Ascending aorta (tissue), 2 donors: ENCODE data around the gene TBC1D9B. TPM values are rescaled to one million over a fixed set of nuclear protein-coding genes. Genes with fewer than 3 reads are reported as not detected.

Experiments
- DNase-seq, 2 donors: peaks; one replicate each; pipeline ENCODE4 v3.0.0-alpha.2; 2019; ENCODE audit warnings: low spot score in 2 of 2
- H3K27ac ChIP-seq, 2 donors: fragments of 200-600 bp; sonication (generic); one replicate each; pipeline ENCODE4 v1.5.1; 2016 to 2017; ENCODE audit warnings: mild to moderate bottlenecking in 1 of 2
- H3K27me3 ChIP-seq: fragments of 200-600 bp; sonication (generic); one replicate; pipeline ENCODE4 v1.5.1; 2017
- H3K36me3 ChIP-seq, 2 donors: fragments of 200-600 bp; sonication (generic); one replicate each; pipeline ENCODE4 v1.5.1; 2016
- H3K4me1 ChIP-seq, 2 donors: fragments of 200-600 bp; sonication (generic); one replicate each; pipeline ENCODE4 v1.5.1; 2016 to 2017; ENCODE audit warnings: mild to moderate bottlenecking in 1 of 2
- H3K4me3 ChIP-seq, 2 donors: fragments of 200-600 bp; sonication (generic); one replicate each; pipeline ENCODE4 v1.5.1; 2016 to 2017; ENCODE audit warnings: mild to moderate bottlenecking in 1 of 2
- H3K9me3 ChIP-seq, 2 donors: fragments of 200-600 bp; sonication (generic); one replicate each; pipeline ENCODE4 v1.5.1; 2016
- intact Hi-C: fragments of 100-400 bp; cut with DNase I; formaldehyde crosslinking; loops from one replicate; pipeline ENCODE4 v1.15.1; 2023
- total RNA-seq: library from RNA; depleted of rRNA; stranded (reverse); fragments of >200 nt; gene quantifications from one replicate; pipeline ENCODE4 v1.1.0, GENCODE V29; 2016
- TF ChIP-seq, protein P1 (sequence below), 3 experiments: fragments of 200-600 bp in 2 of 3; fragments of 450-650 bp in 1 of 3; sonication (generic) in 2 of 3; IDR thresholded peaks; one replicate each; pipeline ENCODE4 v1.5.1; 2016 to 2019; ENCODE audit warnings: antibody characterized with exemption in 3 of 3, mild to moderate bottlenecking in 1 of 3, moderate library complexity in 1 of 3

Gene TBC1D9B
- total RNA-seq, 1 donor from 2014 or later: 220 TPM

DNA sequence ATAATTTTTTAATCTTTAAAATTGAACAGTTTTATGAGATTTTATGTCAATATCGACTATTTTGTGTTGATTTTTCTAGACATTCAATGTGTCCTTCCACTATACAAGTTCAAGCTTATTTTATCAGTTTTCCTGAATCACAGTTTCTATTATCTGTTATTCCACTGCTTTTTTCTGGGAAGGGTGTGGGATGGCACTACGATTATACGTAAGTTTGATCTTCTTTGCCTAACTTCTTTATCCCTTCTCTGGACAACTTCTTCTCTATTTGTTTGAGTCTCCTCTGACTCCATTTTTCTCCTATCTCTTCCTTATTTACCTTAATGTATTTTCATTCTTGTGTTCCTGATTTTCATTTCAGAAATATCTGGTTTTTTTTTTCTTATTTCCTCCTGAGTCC, 24.5 kb downstream of the TBC1D9B start:
- TF ChIP-seq, protein P1, sequence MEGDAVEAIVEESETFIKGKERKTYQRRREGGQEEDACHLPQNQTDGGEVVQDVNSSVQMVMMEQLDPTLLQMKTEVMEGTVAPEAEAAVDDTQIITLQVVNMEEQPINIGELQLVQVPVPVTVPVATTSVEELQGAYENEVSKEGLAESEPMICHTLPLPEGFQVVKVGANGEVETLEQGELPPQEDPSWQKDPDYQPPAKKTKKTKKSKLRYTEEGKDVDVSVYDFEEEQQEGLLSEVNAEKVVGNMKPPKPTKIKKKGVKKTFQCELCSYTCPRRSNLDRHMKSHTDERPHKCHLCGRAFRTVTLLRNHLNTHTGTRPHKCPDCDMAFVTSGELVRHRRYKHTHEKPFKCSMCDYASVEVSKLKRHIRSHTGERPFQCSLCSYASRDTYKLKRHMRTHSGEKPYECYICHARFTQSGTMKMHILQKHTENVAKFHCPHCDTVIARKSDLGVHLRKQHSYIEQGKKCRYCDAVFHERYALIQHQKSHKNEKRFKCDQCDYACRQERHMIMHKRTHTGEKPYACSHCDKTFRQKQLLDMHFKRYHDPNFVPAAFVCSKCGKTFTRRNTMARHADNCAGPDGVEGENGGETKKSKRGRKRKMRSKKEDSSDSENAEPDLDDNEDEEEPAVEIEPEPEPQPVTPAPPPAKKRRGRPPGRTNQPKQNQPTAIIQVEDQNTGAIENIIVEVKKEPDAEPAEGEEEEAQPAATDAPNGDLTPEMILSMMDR (IDR thresholded peaks at IDR 0.05): no peak
- intact Hi-C loops: no loop called here
- Histone ChIP-seq H3K36me3 (peaks cover 60 to 81% of the 10 kb centered on the region in 2 donors), H3K4me3 (no peak overlapping the region), H3K4me1 (no peaks in the 10 kb centered on the region), H3K9me3 (peaks cover 7 to 22% of the 10 kb centered on the region in 2 donors), H3K27ac (no peak overlapping the region), H3K27me3 (no peaks in the 10 kb centered on the region)
- no peak for DNase-seq

DNA sequence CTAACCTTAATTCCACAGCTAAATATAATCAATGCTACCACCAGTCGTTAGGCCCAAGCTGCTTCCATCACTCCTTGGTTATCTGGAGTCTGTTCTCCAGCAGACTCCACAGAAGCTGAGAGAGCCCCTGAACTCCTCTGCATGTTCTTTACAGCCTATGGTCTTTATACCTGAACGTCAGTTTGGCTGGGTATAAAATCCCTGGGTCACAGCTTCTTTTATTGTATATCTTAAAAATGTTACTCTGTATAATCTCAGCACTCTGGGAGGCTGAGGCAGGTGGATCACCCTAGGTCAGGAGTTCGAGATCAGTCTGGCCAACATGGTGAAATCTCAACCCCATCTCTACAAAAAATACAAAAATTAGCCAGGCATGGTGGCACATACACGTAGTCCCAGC, 25.4 kb downstream of the TBC1D9B start:
- Histone ChIP-seq H3K36me3 (peaks cover 60 to 72% of the 10 kb centered on the region in 2 donors), H3K9me3 (peaks cover 7 to 22% of the 10 kb centered on the region in 2 donors), H3K27me3 (no peaks in the 10 kb centered on the region), H3K4me1 (no peaks in the 10 kb centered on the region), H3K27ac (no peak overlapping the region), H3K4me3 (no peak overlapping the region)
- TF ChIP-seq, protein P1 (IDR thresholded peaks at IDR 0.05): no peak
- no peak for DNase-seq
- intact Hi-C loops: no loop called here

DNA sequence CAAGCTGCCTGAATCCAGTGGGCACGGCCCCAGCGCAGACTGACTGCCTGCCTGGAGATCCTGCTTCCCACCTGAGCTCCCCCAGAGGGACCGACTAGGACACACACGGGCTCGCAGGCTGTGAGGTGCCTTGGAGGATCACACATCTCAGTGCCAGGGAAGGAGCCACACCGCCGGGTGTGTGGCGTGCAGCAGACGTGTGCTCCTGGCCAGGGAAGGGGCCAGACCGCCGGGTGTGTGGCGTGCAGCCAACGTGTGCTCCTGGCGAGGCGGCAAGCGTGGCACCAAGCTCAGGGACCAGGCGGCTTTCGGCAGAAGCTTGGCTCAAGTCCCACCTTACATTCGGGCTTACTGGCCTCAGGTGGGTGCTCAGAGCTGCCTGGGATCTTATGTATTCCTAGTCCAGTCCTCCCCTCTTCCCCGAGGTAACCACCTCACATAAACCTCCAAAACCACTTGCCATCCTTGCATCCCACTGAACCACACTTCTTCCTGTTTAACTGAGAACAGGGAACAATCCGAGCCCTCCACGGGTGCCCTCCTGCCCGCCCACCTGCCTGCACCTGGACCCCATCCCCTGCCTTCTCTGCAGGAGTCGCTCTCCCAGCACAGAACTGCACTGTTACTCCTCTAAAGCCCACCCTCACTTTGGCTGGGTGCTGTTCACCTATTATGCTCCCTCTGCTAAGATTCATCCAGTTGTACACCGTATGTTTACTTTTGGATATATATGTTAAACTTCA, 26.7 kb downstream of the TBC1D9B start:
- Histone ChIP-seq H3K27ac (no peak overlapping the region), H3K9me3 (peaks cover 7 to 22% of the 10 kb centered on the region in 2 donors), H3K4me1 (no peaks in the 10 kb centered on the region), H3K27me3 (no peaks in the 10 kb centered on the region), H3K36me3 (peaks cover 64% of the 10 kb centered on the region in 2 donors), H3K4me3 (no peak overlapping the region)
- TF ChIP-seq, protein P1 (IDR thresholded peaks at IDR 0.05): no peak
- intact Hi-C loops: no loop called here
- no peak for DNase-seq

DNA sequence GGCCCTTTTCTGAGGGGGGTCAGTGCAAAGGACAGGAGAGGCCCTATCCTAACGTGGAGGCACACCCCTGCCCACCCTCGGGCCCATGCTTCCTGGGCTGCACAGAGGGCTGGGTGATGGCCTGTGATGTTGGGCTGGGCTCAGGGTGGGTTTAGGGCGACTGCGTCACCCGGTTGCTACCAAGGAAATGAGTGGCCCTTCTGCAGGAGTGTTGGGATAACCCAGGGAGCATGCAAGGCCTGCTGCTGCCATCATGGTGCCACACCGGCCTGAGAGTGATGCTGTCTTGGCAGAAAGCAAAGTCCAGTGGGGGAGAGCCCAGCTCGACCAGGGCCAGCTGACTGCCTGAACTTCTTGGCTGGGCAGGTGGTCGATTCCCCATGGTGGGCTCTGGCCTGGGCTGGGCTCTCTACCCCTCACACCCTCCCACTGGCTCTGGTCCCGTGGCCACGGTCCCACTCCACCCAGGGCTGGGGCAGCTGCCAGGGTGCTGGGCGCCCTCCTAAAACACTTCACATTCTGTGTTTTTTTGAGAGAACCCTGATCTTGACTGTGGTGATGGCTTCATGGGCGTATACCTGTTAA, 27.5 kb downstream of the TBC1D9B start:
- H3K4me1 ChIP-seq: no peaks in the 10 kb centered on the region
- DNase-seq: no peak
- peaks cover 56 to 63% of the 10 kb centered on the region in 2 donors for H3K36me3 ChIP-seq
- H3K27me3 ChIP-seq: no peaks in the 10 kb centered on the region
- TF ChIP-seq, protein P1 (IDR thresholded peaks at IDR 0.05): no peak
- no peak overlapping the region for H3K4me3 ChIP-seq
- intact Hi-C loops: no loop called here
- H3K27ac ChIP-seq: no peak overlapping the region
- peaks cover 7 to 22% of the 10 kb centered on the region in 2 donors for H3K9me3 ChIP-seq

DNA sequence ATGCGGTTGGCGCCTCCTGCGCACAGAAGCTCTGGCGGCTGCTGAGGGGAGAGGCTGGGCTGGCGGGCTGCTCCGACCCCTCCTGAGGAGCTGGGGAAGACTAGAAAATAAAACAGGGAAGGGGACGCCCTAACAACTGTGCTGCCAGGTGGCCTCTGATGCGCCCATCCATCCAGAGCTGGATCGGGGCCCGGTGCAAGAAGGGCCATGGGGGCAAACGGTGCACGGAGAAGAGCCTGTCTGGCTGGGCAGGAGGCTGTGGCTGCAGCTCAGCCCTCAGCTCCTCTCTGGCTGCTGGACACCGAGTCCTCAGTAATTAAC, 28.0 kb downstream of the TBC1D9B start:
- Histone ChIP-seq H3K27ac (no peak overlapping the region), H3K27me3 (no peaks in the 10 kb centered on the region), H3K9me3 (peaks cover 7 to 22% of the 10 kb centered on the region in 2 donors), H3K4me3 (no peak overlapping the region), H3K4me1 (no peaks in the 10 kb centered on the region), H3K36me3 (peaks cover 55 to 63% of the 10 kb centered on the region in 2 donors)
- DNase-seq: no peak
- intact Hi-C loops: no loop called here
- TF ChIP-seq, protein P1 (IDR thresholded peaks at IDR 0.05): no peak
